OCI-LY1 (cell line): ENCODE results near the gene OR13C3.

Experiments
- H2AFZ ChIP-seq: fragments of 200-600 bp; sonication (generic), shearing (Covaris generic); 2 replicates; pipeline ENCODE4 v1.6.0; 2014; ENCODE audit warnings: antibody characterized with exemption, mild to moderate bottlenecking, low read length
- H3F3A ChIP-seq: fragments of 200-600 bp; sonication (generic), shearing (Covaris generic); 2 replicates; pipeline ENCODE4 v1.6.0; 2014; ENCODE audit warnings: mild to moderate bottlenecking, antibody characterized with exemption, low read length, moderate library complexity; ENCODE audit not compliant: insufficient read depth
- H3K27ac ChIP-seq: fragments of 200-600 bp; sonication (generic); 2 replicates; pipeline ENCODE4 v1.5.1; 2014; ENCODE audit warnings: low read length, mixed run types, mild to moderate bottlenecking, low read depth; ENCODE audit not compliant: poor library complexity, severe bottlenecking
- H3K27me3 ChIP-seq: fragments of 200-600 bp; sonication (generic); 2 replicates; pipeline ENCODE4 v1.6.0; 2014; ENCODE audit warnings: antibody characterized with exemption, mild to moderate bottlenecking, low read length, moderate library complexity; ENCODE audit not compliant: insufficient read depth
- H3K36me3 ChIP-seq: fragments of 200-600 bp; sonication (generic); 2 replicates; pipeline ENCODE4 v1.6.1; 2014; ENCODE audit warnings: mild to moderate bottlenecking, antibody characterized with exemption, low read length, moderate library complexity, mixed read lengths; ENCODE audit not compliant: insufficient read depth
- H3K4me1 ChIP-seq: fragments of 200-600 bp; sonication (generic); 2 replicates; pipeline ENCODE4 v1.5.1; 2014; ENCODE audit warnings: mild to moderate bottlenecking, low read length, moderate library complexity; ENCODE audit not compliant: insufficient read depth, severe bottlenecking
- H3K4me2 ChIP-seq: fragments of 200-600 bp; sonication (generic), shearing (Covaris generic); 2 replicates; pipeline ENCODE4 v1.6.1; 2014; ENCODE audit warnings: low read length
- H3K4me3 ChIP-seq: fragments of 200-600 bp; sonication (generic); 2 replicates; pipeline ENCODE4 v1.5.1; 2014; ENCODE audit warnings: low read length, low read depth, mild to moderate bottlenecking, mixed read lengths; ENCODE audit not compliant: poor library complexity, severe bottlenecking
- H3K79me2 ChIP-seq: fragments of 200-600 bp; shearing (Covaris generic); 2 replicates; pipeline ENCODE4 v1.6.1; 2016; ENCODE audit warnings: mixed run types, low read length, mixed read lengths; ENCODE audit not compliant: insufficient read depth
- H3K9ac ChIP-seq: fragments of 200-600 bp; sonication (generic), shearing (Covaris generic); 2 replicates; pipeline ENCODE4 v1.6.1; 2014; ENCODE audit warnings: mild to moderate bottlenecking, low read length, mixed read lengths
- H3K9me2 ChIP-seq: fragments of 200-600 bp; sonication (generic), shearing (Covaris generic); 2 replicates; pipeline ENCODE4 v1.6.1; 2014; ENCODE audit warnings: low read depth, mild to moderate bottlenecking, low read length, mixed read lengths
- H3K9me3 ChIP-seq: fragments of 200-600 bp; shearing (Covaris generic); 2 replicates; pipeline ENCODE4 v1.6.1; 2014; ENCODE audit warnings: low read length, mixed read lengths
- H4K20me1 ChIP-seq: fragments of 200-600 bp; sonication (generic), shearing (Covaris generic); 2 replicates; pipeline ENCODE4 v1.6.0; 2016; ENCODE audit warnings: mild to moderate bottlenecking, low read length; ENCODE audit not compliant: insufficient read depth
- EZH2 ChIP-seq: fragments of 200-600 bp; sonication (generic), shearing (Covaris generic); IDR thresholded peaks from 2 replicates; pipeline ENCODE4 v1.8.0; 2017; ENCODE audit warnings: borderline replicate concordance, mixed run types, mild to moderate bottlenecking, antibody characterized with exemption, low read length, moderate library complexity, mixed read lengths
- TF ChIP-seq, protein P1 (sequence below): fragments of 200-600 bp; sonication (generic), shearing (Covaris generic); IDR thresholded peaks from 2 replicates; pipeline ENCODE4 v1.5.1; 2017; ENCODE audit warnings: mild to moderate bottlenecking, antibody characterized with exemption, low read length, moderate library complexity, mixed read lengths

OR13C3 gene

DNA sequence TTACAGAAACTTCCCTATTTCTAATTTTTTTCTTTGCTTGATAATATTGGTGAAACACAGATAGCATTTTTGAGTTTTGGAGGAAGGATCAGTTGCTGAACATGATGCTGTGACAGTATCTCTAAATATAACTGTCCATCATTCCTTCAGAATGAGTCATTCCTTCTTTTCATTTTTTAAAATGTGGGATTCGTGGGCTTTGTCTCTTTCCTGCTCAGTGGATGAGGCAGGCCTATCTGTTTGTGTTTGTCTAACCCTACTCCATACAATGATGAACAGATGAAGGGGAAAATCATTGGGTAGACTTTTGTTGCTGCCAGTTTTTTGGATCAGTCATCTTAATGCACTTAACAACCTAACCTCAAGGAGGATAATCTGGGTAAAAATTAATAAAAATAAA, 16.6 kb upstream of the OR13C3 start:
- Histone ChIP-seq H3K9me3 (no peaks in the 10 kb centered on the region), H3K36me3 (no peaks in the 10 kb centered on the region), H3K9me2 (no peaks in the 10 kb centered on the region), H3K4me2 (no peak overlapping the region), H3K27ac (no peak overlapping the region), H3K4me3 (no peak overlapping the region), H2AFZ (no peak overlapping the region), H3K4me1 (no peaks in the 10 kb centered on the region), H3K27me3 (no peaks in the 10 kb centered on the region), H3K9ac (no peak overlapping the region), H3K79me2 (no peaks in the 10 kb centered on the region), H3F3A (no peaks in the 10 kb centered on the region), H4K20me1 (no peaks in the 10 kb centered on the region)
- TF ChIP-seq EZH2: no peak
- TF ChIP-seq, protein P1, sequence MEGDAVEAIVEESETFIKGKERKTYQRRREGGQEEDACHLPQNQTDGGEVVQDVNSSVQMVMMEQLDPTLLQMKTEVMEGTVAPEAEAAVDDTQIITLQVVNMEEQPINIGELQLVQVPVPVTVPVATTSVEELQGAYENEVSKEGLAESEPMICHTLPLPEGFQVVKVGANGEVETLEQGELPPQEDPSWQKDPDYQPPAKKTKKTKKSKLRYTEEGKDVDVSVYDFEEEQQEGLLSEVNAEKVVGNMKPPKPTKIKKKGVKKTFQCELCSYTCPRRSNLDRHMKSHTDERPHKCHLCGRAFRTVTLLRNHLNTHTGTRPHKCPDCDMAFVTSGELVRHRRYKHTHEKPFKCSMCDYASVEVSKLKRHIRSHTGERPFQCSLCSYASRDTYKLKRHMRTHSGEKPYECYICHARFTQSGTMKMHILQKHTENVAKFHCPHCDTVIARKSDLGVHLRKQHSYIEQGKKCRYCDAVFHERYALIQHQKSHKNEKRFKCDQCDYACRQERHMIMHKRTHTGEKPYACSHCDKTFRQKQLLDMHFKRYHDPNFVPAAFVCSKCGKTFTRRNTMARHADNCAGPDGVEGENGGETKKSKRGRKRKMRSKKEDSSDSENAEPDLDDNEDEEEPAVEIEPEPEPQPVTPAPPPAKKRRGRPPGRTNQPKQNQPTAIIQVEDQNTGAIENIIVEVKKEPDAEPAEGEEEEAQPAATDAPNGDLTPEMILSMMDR: no peak

DNA sequence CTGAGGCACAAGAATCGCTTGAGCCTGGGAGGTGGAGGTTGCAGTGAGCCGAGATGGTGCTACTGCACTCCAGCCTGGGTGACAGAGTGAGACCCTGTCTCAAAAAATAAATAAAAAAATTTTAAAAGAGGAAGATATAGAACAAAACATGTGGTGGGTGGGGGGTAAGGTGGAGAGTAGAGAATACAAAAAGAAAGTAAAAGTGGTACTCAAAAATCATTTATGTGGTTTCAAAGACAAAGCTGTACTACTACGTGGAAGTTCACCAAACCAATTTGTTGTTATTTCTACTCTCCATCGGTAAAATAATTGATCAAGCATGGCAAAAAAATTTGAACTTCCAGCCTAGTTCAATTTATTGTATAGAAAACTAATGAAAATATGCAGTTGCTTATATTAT, 8.0 kb upstream of the OR13C3 start:
- Histone ChIP-seq H3K9me3 (no peaks in the 10 kb centered on the region), H3K27ac (no peak overlapping the region), H2AFZ (no peak overlapping the region), H4K20me1 (no peaks in the 10 kb centered on the region), H3K4me1 (no peaks in the 10 kb centered on the region), H3F3A (no peaks in the 10 kb centered on the region), H3K79me2 (no peaks in the 10 kb centered on the region), H3K36me3 (no peaks in the 10 kb centered on the region), H3K9ac (no peak overlapping the region), H3K4me2 (no peak overlapping the region), H3K9me2 (no peaks in the 10 kb centered on the region), H3K27me3 (no peaks in the 10 kb centered on the region), H3K4me3 (no peak overlapping the region)
- no peak for TF ChIP-seq EZH2
- TF ChIP-seq, protein P1: no peak

DNA sequence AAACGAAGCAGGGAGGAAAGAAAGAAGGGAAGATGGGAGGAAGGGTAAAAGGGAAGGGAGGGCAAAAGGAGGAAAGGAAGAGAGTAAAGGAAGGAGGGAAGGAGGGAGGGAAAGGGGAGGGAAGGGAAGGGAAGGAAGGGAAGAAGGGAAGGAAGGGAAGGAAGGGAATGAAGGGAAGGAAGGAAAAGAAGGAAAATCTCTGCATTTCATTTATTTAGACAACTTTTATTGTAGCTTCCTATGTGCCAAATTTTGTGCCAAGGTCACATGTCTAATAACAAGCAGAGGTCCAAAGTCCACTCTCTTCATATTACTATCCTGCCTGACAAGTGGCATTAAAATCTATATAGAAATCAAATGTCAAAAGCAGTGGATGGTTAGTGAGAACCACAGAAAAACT, 2.6 kb upstream of the OR13C3 start:
- H3K9me3 ChIP-seq: no peaks in the 10 kb centered on the region
- H3F3A ChIP-seq: no peaks in the 10 kb centered on the region
- no peak overlapping the region for H3K4me3 ChIP-seq
- no peaks in the 10 kb centered on the region for H4K20me1 ChIP-seq
- no peaks in the 10 kb centered on the region for H3K9me2 ChIP-seq
- no peaks in the 10 kb centered on the region for H3K27me3 ChIP-seq
- TF ChIP-seq EZH2: no peak
- TF ChIP-seq, protein P1: no peak
- no peaks in the 10 kb centered on the region for H3K36me3 ChIP-seq
- H3K27ac ChIP-seq: no peak overlapping the region
- H3K9ac ChIP-seq: no peak overlapping the region
- H3K4me1 ChIP-seq: no peaks in the 10 kb centered on the region
- no peak overlapping the region for H3K4me2 ChIP-seq
- no peaks in the 10 kb centered on the region for H3K79me2 ChIP-seq
- no peak overlapping the region for H2AFZ ChIP-seq
